Thyroid gland (tissue), 4 donors: ENCODE results near the gene IFNA8.

Source experiments
- POLR2A ChIP-seq, 2 donors: fragments of 450-650 bp; IDR thresholded peaks; one replicate each; pipeline ENCODE4 v1.6.1; 2017; ENCODE audit warnings: antibody characterized with exemption in 2 of 2, mild to moderate bottlenecking in 2 of 2, moderate library complexity in 1 of 2
- TF ChIP-seq, protein P1 (sequence below), 6 experiments: fragments of 200-600 bp in 3 of 6; fragments of 450-650 bp in 3 of 6; sonication (generic) in 3 of 6; IDR thresholded peaks; one replicate each; pipeline ENCODE4 v1.5.1; 2016 to 2019; ENCODE audit warnings: antibody characterized with exemption in 6 of 6, mild to moderate bottlenecking in 2 of 6, inconsistent platforms in 1 of 6, moderate library complexity in 1 of 6

DNA sequence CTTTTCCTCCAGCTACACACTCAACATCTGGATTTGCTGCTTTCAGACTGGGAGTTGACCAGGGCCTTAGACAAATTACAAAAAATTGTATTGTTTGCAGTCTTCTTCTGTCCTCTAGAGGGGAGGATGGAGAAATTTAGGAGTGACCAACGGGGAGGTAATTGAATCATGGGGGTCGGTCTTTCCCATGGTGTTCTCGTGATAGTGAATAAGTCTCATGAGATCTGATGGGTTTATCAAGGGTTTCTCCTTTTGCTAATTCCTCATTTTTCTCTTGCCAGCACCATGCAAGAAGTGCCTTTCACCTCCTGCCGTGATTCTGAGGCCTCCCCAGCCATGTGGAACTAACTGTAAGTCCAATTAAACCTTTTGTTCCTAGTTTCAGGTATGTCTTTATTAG, 4.2 kb downstream of the IFNA8 start:
- TF ChIP-seq, protein P1, sequence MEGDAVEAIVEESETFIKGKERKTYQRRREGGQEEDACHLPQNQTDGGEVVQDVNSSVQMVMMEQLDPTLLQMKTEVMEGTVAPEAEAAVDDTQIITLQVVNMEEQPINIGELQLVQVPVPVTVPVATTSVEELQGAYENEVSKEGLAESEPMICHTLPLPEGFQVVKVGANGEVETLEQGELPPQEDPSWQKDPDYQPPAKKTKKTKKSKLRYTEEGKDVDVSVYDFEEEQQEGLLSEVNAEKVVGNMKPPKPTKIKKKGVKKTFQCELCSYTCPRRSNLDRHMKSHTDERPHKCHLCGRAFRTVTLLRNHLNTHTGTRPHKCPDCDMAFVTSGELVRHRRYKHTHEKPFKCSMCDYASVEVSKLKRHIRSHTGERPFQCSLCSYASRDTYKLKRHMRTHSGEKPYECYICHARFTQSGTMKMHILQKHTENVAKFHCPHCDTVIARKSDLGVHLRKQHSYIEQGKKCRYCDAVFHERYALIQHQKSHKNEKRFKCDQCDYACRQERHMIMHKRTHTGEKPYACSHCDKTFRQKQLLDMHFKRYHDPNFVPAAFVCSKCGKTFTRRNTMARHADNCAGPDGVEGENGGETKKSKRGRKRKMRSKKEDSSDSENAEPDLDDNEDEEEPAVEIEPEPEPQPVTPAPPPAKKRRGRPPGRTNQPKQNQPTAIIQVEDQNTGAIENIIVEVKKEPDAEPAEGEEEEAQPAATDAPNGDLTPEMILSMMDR (IDR thresholded peaks at IDR 0.05): no peak
- no peak for TF ChIP-seq POLR2A (IDR thresholded peaks at IDR 0.05)
